BLaER1 (cell line): ENCODE results near the gene TCERG1L.

Source experiments
- H3K27ac ChIP-seq: shearing (Covaris generic); formaldehyde crosslinking; 2 replicates; pipeline ENCODE4 v1.8.1; 2022
- H3K27me3 ChIP-seq: shearing (Covaris generic); formaldehyde crosslinking; 2 replicates; pipeline ENCODE4 v1.8.1; 2022
- H3K36me3 ChIP-seq: shearing (Covaris generic); formaldehyde crosslinking; 2 replicates; pipeline ENCODE4 v1.8.1; 2022
- H3K4me1 ChIP-seq: shearing (Covaris generic); formaldehyde crosslinking; 2 replicates; pipeline ENCODE4 v1.8.1; 2022
- H3K4me2 ChIP-seq: shearing (Covaris generic); formaldehyde crosslinking; 2 replicates; pipeline ENCODE4 v1.8.1; 2022
- H3K4me3 ChIP-seq: shearing (Covaris generic); formaldehyde crosslinking; 2 replicates; pipeline ENCODE4 v1.8.1; 2022
- H3K9ac ChIP-seq: shearing (Covaris generic); formaldehyde crosslinking; 2 replicates; pipeline ENCODE4 v1.8.1; 2022
- H3K9me3 ChIP-seq: shearing (Covaris generic); formaldehyde crosslinking; 2 replicates; pipeline ENCODE4 v1.8.1; 2022
- H4K20me1 ChIP-seq: shearing (Covaris generic); formaldehyde crosslinking; 2 replicates; pipeline ENCODE4 v1.8.1; 2022
- Cebpa-rat ChIP-seq: shearing (Covaris generic); IDR thresholded peaks from 2 replicates; pipeline ENCODE4 v1.8.1; 2022

The TCERG1L gene

DNA sequence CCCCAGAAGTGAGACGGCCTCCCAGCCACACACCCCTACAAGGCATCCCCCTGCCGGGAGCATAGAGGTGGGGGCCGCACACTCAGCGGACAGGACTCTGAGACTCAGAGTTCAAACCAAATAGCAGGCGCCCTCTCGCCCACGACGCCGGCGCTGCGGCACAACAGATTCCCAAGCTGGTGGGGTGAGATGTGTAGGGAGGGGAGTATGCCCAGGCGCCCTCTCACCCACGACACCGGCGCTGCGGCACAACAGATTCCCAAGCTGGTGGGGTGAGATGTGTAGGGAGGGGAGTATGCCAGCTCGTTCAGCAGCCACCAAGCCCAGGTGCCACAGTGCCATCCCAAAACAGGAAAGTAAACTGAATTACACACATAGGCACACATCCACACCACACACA, 64.7 kb downstream of the TCERG1L start:
- Histone ChIP-seq H3K9me3 (no peaks in the 10 kb centered on the region), H4K20me1 (no peaks in the 10 kb centered on the region), H3K27ac (peak overlapping the region; percentile 92), H3K4me1 (peaks cover 100% of the 10 kb centered on the region), H3K9ac (peak overlapping the region; percentile 16; the same call in 1 of the 2 replicates), H3K4me2 (peak overlapping the region; percentile 97), H3K27me3 (no peaks in the 10 kb centered on the region), H3K4me3 (no peak overlapping the region; the same call in 1 of the 2 replicates), H3K36me3 (peaks cover 12% of the 10 kb centered on the region; the same call in 1 of the 2 replicates)
- TF ChIP-seq Cebpa-rat = no peak

DNA sequence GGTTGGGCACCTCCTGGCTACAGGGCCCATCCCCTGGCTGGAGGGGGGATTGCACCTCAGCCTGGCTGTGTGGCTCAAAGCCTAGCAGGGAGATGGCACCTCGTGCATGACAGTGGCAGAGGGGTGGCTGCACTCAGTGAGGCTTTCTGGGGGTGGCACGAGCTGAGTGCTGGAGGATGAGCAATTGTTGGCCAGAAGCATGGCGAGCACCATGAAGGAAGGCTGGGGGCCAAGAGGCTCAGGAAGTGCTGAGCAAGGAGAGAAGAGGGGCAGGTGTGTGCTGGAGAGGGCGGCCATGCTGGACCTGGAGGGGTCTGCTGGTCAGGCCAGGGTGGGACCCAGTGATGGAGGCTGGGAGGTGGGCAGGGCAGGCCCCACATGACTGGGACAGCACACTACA, 65.4 kb downstream of the TCERG1L start:
- no peaks in the 10 kb centered on the region for H3K9me3 ChIP-seq
- H3K4me2 ChIP-seq = peak overlapping the region; percentile 97
- H3K4me3 ChIP-seq = peak overlapping the region; percentile 36; the same call in 1 of the 2 replicates
- no peaks in the 10 kb centered on the region for H3K27me3 ChIP-seq
- H3K9ac ChIP-seq = no peak overlapping the region
- no peak for TF ChIP-seq Cebpa-rat
- H3K27ac ChIP-seq = peak overlapping the region; percentile 92
- H3K36me3 ChIP-seq = peaks cover 13% of the 10 kb centered on the region
- H4K20me1 ChIP-seq = no peaks in the 10 kb centered on the region
- peaks cover 100% of the 10 kb centered on the region for H3K4me1 ChIP-seq

DNA sequence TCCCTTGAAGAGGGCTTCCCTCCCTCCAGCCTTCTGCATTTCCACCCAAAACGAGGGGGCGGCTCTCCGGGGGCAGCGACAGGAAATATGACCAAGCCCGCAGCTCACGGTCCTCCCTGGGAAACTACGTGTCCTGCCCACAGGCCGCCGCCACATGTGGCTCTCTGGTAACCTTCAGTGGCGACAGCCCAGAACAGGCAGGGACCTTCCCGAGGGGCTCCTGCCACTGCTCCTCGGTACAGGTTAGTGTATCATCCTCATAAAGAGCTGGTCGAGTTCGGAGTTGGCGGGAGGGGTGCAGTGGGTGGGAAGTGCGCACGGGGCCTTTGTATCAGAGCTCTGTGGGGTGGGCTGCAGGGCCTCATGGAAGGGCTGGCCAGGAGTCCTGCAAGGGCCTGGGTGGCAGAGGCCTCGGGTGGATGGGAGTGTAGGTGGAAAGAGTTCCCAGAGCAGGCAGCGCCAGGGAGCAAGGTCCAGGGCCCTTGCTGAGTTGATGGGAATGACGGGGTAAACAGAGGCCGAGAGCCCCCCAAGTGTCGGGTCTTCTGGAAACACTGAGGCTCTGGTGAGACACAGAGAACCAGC, 66.0 kb downstream of the TCERG1L start:
- Histone ChIP-seq H3K9ac (no peak overlapping the region; the same call in 1 of the 2 replicates), H4K20me1 (no peaks in the 10 kb centered on the region), H3K4me3 (peak overlapping the region; percentile 36; the same call in 1 of the 2 replicates), H3K36me3 (peaks cover 18% of the 10 kb centered on the region), H3K9me3 (no peaks in the 10 kb centered on the region), H3K4me1 (peaks cover 100% of the 10 kb centered on the region), H3K27ac (peak overlapping the region; percentile 92), H3K27me3 (no peaks in the 10 kb centered on the region), H3K4me2 (peak overlapping the region; percentile 97)
- TF ChIP-seq Cebpa-rat = no peak

DNA sequence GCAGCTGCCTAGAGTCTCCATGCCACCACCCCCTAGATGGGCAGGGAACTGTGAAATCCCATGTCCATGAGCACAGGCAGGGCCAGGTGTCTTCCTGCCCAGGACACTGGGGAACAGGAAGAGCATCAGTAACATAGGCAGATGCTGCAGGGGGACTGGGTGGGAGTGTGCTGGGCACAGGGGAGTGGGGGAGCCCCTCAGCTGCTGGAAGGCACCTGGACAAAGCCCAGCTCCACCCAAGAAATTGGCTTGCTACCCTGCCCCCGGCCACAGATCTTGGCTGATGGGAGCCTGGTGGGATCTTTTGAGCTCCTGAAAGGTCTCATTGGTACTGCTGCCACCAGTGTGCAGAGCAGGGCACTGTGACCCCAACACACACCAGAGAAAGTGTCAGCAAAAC, 66.7 kb downstream of the TCERG1L start:
- H3K36me3 ChIP-seq = peaks cover 21% of the 10 kb centered on the region
- H3K27me3 ChIP-seq = no peaks in the 10 kb centered on the region
- H3K4me1 ChIP-seq = peaks cover 100% of the 10 kb centered on the region
- peak overlapping the region; percentile 36; the same call in 1 of the 2 replicates for H3K4me3 ChIP-seq
- H3K27ac ChIP-seq = peak overlapping the region; percentile 92
- H4K20me1 ChIP-seq = no peaks in the 10 kb centered on the region
- no peak for TF ChIP-seq Cebpa-rat
- H3K9me3 ChIP-seq = no peaks in the 10 kb centered on the region
- H3K9ac ChIP-seq = no peak overlapping the region
- peak overlapping the region; percentile 97 for H3K4me2 ChIP-seq

DNA sequence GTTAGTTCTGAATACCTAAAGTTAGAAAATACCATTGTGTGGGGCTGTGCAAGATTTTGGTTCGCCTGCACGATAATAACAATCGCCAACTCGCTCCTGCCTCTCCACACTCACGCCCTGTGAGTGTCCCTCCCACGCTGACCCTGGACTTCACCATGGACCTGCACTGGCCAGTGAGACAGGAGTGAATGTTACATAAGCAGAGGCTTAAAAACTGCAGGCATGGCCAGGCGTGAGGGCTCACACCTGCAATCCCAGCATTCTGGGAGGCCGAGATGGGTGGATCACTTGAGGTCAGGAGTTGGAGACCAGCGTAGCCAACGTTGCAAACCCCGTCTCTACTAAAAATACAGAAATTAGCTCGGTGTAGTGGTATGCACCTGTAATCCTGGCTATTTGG, 68.4 kb downstream of the TCERG1L start:
- H3K4me3 ChIP-seq = no peak overlapping the region
- H3K27me3 ChIP-seq = no peaks in the 10 kb centered on the region
- no peaks in the 10 kb centered on the region for H3K9me3 ChIP-seq
- H3K9ac ChIP-seq = no peak overlapping the region
- H3K36me3 ChIP-seq = peaks cover 21% of the 10 kb centered on the region
- peaks cover 100% of the 10 kb centered on the region for H3K4me1 ChIP-seq
- H3K27ac ChIP-seq = peak overlapping the region; percentile 92; the same call in 1 of the 2 replicates
- H3K4me2 ChIP-seq = peak overlapping the region; percentile 97
- no peak for TF ChIP-seq Cebpa-rat
- H4K20me1 ChIP-seq = no peaks in the 10 kb centered on the region

DNA sequence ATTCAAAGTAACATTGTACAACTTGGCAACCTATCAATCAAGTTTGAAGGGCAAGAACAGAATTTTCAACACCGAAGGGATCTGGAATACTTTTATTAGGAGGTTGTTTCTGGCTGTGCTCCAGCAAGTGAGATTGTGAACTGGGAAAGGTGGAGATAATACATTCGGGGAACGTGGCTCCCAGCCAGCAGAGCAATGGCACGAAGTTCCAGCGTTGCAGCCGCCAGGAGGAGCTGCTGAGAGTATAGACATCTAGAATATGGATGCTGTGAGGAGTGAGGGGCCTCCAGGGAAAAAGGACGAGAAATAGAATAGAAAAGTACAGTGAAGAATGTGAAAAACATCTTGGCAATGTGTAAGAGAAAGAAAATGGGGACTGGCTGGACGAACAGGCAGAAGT, 69.5 kb downstream of the TCERG1L start:
- Histone ChIP-seq H3K4me3 (no peak overlapping the region), H3K4me2 (peak overlapping the region; percentile 97), H3K27me3 (no peaks in the 10 kb centered on the region), H3K4me1 (peaks cover 100% of the 10 kb centered on the region), H3K9ac (no peak overlapping the region), H3K9me3 (no peaks in the 10 kb centered on the region), H3K27ac (peak overlapping the region; percentile 5; the same call in 1 of the 2 replicates), H4K20me1 (no peaks in the 10 kb centered on the region), H3K36me3 (peaks cover 29% of the 10 kb centered on the region)
- no peak for TF ChIP-seq Cebpa-rat

DNA sequence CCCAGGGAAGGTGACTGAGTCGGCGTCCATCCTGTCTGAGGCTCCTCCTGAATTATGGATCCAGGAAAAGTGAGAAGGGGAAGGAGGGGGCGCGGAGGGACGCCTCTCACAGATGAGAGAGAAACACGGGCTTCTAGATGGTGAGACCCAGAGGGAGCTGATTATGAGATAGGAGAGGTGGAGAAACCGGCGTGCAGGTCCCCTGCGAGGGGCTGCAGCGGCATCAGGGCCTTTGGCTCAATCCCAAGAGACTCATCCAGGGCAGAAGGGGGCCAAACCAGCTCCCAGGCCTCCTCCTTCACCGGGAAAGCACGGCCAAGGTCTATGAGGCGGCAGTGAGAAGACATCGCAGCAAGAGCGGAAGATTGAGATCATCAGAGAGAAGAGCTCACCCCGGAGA, 70.8 kb downstream of the TCERG1L start:
- Histone ChIP-seq H3K27me3 (no peaks in the 10 kb centered on the region), H3K4me2 (peak overlapping the region; percentile 97), H3K27ac (peak overlapping the region; percentile 83), H3K4me1 (peaks cover 100% of the 10 kb centered on the region), H3K9ac (peak overlapping the region; percentile 56), H4K20me1 (no peaks in the 10 kb centered on the region), H3K4me3 (0 out of 2 replicates have a peak overlapping the region, but pooled peaks have one; percentile 3), H3K36me3 (peaks cover 42% of the 10 kb centered on the region), H3K9me3 (peaks cover 7% of the 10 kb centered on the region; the same call in 1 of the 2 replicates)
- no peak for TF ChIP-seq Cebpa-rat

DNA sequence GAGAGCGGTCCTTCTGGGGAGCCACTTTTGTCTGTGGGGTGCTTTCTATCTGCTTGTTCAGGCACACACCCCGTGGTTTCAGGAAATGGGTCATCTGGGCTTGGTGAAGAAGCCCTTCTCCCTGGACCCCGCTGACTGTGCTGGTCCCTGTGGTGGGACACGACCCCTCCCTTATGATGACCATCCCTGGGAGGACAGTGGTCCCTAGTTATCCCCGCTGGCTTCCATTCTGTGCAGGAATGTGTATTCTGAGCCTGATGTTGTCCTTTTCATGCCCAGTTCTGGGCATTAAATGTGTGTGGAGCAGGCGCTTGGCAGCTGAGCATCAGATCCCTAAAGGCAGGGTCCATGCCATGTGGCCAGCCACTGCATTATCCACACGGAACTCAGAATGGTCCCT, 71.6 kb downstream of the TCERG1L start:
- H3K4me3 ChIP-seq = peak overlapping the region; percentile 56; the same call in 1 of the 2 replicates
- H3K4me1 ChIP-seq = peaks cover 99% of the 10 kb centered on the region
- H3K36me3 ChIP-seq = peaks cover 49% of the 10 kb centered on the region
- no peaks in the 10 kb centered on the region for H4K20me1 ChIP-seq
- no peak for TF ChIP-seq Cebpa-rat
- H3K9ac ChIP-seq = peak overlapping the region; percentile 39
- H3K27me3 ChIP-seq = no peaks in the 10 kb centered on the region
- peaks cover 11% of the 10 kb centered on the region for H3K9me3 ChIP-seq
- H3K27ac ChIP-seq = peak overlapping the region; percentile 83
- H3K4me2 ChIP-seq = peak overlapping the region; percentile 97

DNA sequence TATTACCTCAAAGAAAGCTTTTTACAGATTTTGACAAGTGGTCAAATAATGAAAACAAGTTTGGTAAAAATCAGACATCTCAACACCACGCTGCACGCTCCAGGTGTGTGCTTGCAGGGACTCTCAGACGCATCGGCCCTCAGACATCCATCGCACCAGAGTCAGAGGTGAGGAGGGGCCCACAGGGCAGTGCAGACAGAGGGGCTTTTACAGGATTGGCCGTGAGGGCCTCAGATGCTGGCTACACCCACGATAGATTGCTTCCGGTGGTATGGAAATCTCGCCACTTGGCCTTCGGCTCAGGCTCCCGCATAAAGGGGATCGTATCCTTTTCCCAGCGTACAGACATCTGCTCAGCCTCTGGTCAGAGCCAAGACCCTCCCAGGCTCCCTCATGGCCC, 72.1 kb downstream of the TCERG1L start:
- H3K9ac ChIP-seq = peak overlapping the region; percentile 39
- H3K9me3 ChIP-seq = peaks cover 15% of the 10 kb centered on the region
- no peak for TF ChIP-seq Cebpa-rat
- no peaks in the 10 kb centered on the region for H4K20me1 ChIP-seq
- H3K4me2 ChIP-seq = peak overlapping the region; percentile 97
- peaks cover 54% of the 10 kb centered on the region for H3K36me3 ChIP-seq
- peaks cover 99% of the 10 kb centered on the region for H3K4me1 ChIP-seq
- peak overlapping the region; percentile 83 for H3K27ac ChIP-seq
- peak overlapping the region; percentile 56; the same call in 1 of the 2 replicates for H3K4me3 ChIP-seq
- H3K27me3 ChIP-seq = no peaks in the 10 kb centered on the region

DNA sequence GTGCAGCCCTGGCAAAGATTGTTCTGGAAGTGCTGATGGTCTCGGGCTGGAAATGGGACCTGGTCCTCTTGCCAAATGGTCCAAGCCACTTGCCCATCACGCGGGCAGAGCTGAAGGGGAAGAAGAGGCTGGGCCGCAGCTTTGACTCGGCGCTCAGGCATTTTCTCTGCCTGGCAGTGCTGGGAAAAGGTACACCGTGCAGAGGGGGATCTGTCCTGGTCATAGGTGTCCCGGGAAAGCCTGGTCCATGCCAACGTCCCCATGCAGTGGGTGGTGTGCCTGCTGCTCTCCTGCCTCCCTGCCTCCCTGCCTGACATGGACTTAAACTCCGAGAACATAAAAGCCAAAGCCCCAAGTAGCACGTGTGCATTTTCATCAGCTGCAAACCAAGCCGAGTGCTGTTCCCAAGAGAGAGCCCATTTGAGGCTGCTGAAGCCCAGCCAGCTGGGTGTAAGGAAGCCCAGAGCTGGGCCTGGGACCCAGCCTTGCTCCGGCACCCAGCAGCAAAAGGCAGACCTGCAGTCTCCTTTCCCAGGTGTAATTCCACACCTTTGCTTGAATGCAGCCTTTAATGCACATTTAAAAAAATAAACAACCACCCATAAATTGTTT, 72.7 kb downstream of the TCERG1L start:
- Histone ChIP-seq H3K27ac (peak overlapping the region; percentile 83), H3K27me3 (no peaks in the 10 kb centered on the region), H3K4me3 (peak overlapping the region; percentile 56), H3K36me3 (peaks cover 61% of the 10 kb centered on the region), H3K9ac (peak overlapping the region; percentile 58), H4K20me1 (no peaks in the 10 kb centered on the region), H3K9me3 (peaks cover 17% of the 10 kb centered on the region), H3K4me2 (peak overlapping the region; percentile 97), H3K4me1 (peaks cover 99% of the 10 kb centered on the region)
- TF ChIP-seq Cebpa-rat = no peak
